ENCODE data around the gene TPRA1. TPM values are rescaled to one million over a fixed set of nuclear protein-coding genes. Genes with fewer than 3 reads are reported as not detected.
"Not testable (repeated sequence)": the region's sequence is repeated elsewhere in the genome, so short reads cannot be mapped to it uniquely, and the experiment has no call there.

Gene TPRA1
- total RNA-seq, 4 donors from 2014 or later, result 19.2 to 25.7 (median 21.0) TPM

DNA sequence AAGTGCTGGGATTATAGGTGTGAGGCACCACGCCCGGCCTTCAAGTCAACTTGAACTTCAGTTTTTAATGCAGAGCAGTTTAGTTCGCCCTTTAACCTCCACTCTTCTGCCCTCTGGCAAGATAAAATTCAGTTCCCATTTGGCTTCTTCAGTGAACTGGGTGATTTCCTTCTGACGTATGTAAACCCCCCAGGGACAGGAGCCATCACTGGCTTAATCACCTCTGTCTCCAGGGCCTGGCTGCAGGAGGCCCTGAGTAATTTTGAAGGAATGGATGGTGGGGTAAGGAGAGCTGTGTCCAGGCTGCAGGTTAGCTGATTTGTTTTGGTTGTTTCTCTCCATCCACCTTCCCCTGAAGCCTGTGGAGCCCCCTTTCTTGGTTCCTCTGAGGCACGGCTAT, 19.6 kb upstream of the TPRA1 start:
- 84 to 94% methylated on average over 5 of the region's 5 CpGs for WGBS, 2 donors
- peaks cover 0 to 81% (median 7%) of the 10 kb centered on the region in 3 donors for H3K36me3 ChIP-seq
- no peak for DNase-seq
- no peaks in the 10 kb centered on the region for H3K4me1 ChIP-seq
- intact Hi-C loops (cut with DNase I), result no loop called here
- H3K4me3 ChIP-seq, result no peak overlapping the region
- no peak for TF ChIP-seq POLR2A (IDR thresholded peaks at IDR 0.05)
- TF ChIP-seq, protein P1, sequence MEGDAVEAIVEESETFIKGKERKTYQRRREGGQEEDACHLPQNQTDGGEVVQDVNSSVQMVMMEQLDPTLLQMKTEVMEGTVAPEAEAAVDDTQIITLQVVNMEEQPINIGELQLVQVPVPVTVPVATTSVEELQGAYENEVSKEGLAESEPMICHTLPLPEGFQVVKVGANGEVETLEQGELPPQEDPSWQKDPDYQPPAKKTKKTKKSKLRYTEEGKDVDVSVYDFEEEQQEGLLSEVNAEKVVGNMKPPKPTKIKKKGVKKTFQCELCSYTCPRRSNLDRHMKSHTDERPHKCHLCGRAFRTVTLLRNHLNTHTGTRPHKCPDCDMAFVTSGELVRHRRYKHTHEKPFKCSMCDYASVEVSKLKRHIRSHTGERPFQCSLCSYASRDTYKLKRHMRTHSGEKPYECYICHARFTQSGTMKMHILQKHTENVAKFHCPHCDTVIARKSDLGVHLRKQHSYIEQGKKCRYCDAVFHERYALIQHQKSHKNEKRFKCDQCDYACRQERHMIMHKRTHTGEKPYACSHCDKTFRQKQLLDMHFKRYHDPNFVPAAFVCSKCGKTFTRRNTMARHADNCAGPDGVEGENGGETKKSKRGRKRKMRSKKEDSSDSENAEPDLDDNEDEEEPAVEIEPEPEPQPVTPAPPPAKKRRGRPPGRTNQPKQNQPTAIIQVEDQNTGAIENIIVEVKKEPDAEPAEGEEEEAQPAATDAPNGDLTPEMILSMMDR (IDR thresholded peaks at IDR 0.05), result no peak
- no peaks in the 10 kb centered on the region for H3K9me3 ChIP-seq
- no peaks in the 10 kb centered on the region for H3K27me3 ChIP-seq
- H3K27ac ChIP-seq, result no peak overlapping the region

DNA sequence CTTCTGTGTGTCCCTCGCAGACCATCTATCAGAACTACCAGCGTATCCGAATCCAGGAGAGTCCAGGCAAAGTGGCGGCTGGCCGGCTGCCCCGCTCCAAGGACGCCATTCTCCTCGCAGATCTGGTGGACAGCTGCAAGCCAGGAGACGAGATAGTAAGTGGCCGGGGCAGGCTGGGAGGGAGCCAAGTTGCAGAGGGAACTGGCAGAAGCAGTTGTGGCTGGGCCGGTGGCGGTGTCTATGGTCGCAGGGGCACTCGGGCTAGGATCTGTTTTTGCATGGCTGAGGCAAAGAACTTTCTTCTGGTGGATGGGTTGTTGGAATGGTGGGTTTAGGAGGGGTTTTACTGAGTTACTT, 17.8 kb upstream of the TPRA1 start:
- 88 to 93% methylated on average over 3 to 14 of the region's 14 CpGs for WGBS, 2 donors

DNA sequence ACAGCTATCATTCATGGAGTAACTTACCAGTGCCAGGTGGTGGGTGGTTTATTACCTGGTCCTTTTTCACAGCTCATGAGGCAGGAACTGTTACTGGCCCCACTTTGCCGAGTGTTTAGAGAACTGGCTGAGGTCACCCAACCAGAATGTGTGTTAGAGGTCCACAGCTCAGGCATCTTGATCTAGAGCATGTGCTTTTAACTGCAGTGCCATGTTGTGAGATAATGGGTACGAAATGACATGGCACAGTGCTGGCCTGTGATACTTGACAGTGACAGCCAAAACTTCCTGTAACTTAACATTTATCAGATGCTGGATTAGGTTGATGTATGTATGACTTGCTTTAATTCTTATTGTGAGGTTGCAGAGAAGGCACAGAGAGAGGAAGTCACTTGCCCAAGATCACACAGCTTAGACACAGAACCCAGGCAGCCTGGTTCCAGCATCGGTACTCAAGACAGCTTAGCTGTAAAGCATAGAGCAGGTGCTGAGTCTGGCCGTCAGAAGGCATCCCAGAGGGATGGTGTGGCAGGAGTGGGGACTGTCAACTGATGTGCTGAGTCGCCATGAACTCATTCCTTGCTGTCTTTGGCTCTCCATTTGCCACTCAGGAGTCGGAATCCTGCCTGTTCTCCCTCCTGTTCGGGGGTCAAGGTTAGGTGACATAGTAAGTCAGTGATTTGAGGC, 17.3 kb upstream of the TPRA1 start:
- no peak for TF ChIP-seq POLR2A (IDR thresholded peaks at IDR 0.05)
- TF ChIP-seq, protein P1 (IDR thresholded peaks at IDR 0.05), result no peak
- Histone ChIP-seq H3K9me3 (no peaks in the 10 kb centered on the region), H3K4me1 (no peaks in the 10 kb centered on the region), H3K36me3 (peaks cover 0 to 86% (median 7%) of the 10 kb centered on the region in 3 donors), H3K27me3 (no peaks in the 10 kb centered on the region), H3K4me3 (no peak overlapping the region), H3K27ac (no peak overlapping the region)
- WGBS, 2 donors, result 88 to 91% methylated on average over 6 to 7 of the region's 7 CpGs
- intact Hi-C loops (cut with DNase I), result no loop called here
- DNase-seq, result no peak

More for the DNA sequence above, 17.8 kb upstream of the TPRA1 start:
- H3K4me1 ChIP-seq, result no peaks in the 10 kb centered on the region
- H3K27ac ChIP-seq, result no peak overlapping the region
- TF ChIP-seq, protein P1 (IDR thresholded peaks at IDR 0.05), result no peak
- TF ChIP-seq POLR2A (IDR thresholded peaks at IDR 0.05), result no peak
- intact Hi-C loops (cut with DNase I), result no loop called here
- DNase-seq, result no peak
- no peaks in the 10 kb centered on the region for H3K9me3 ChIP-seq
- no peaks in the 10 kb centered on the region for H3K27me3 ChIP-seq
- no peak overlapping the region for H3K4me3 ChIP-seq
- peaks cover 0 to 86% (median 7%) of the 10 kb centered on the region in 3 donors for H3K36me3 ChIP-seq

DNA sequence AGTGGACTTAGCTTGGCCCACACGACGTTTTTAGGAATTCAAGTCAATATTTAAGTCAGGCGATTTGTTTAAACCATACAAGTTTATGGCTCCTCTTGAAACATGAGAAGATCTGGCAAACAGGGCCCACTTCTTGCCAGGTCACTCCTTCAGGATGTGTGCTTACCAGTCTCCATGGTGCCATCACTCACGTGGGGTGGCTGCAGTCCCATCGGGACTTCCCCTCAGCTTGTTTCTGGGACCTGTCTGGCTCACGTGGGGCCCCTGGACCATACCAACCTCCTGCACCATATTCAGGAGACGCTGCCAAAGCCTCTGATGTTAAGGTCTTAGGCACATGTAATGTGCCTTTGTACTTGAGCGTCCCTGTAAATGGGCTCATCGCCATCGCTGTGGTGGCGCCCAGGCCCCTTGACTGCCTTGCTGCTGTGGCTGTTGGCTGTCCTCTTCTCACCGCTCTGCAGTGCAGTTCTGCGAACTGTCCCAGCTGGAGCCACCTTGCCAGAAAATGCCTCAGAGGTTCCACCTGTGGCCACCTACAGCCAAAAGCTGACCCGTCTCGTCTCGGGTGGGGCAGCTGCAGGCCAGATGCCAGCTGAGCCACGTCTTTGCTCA, 16.6 kb upstream of the TPRA1 start:
- peaks cover 0 to 86% (median 7%) of the 10 kb centered on the region in 3 donors for H3K36me3 ChIP-seq
- H3K27me3 ChIP-seq, result no peaks in the 10 kb centered on the region
- no peak overlapping the region for H3K4me3 ChIP-seq
- TF ChIP-seq, protein P1 (IDR thresholded peaks at IDR 0.05), result no peak
- no peak for TF ChIP-seq POLR2A (IDR thresholded peaks at IDR 0.05)
- H3K27ac ChIP-seq, result no peak overlapping the region
- no peaks in the 10 kb centered on the region for H3K4me1 ChIP-seq
- no peak for DNase-seq
- WGBS, 2 donors, result 79 to 85% methylated on average over 11 to 17 of the region's 17 CpGs
- intact Hi-C loops (cut with DNase I), result no loop called here
- H3K9me3 ChIP-seq, result no peaks in the 10 kb centered on the region

DNA sequence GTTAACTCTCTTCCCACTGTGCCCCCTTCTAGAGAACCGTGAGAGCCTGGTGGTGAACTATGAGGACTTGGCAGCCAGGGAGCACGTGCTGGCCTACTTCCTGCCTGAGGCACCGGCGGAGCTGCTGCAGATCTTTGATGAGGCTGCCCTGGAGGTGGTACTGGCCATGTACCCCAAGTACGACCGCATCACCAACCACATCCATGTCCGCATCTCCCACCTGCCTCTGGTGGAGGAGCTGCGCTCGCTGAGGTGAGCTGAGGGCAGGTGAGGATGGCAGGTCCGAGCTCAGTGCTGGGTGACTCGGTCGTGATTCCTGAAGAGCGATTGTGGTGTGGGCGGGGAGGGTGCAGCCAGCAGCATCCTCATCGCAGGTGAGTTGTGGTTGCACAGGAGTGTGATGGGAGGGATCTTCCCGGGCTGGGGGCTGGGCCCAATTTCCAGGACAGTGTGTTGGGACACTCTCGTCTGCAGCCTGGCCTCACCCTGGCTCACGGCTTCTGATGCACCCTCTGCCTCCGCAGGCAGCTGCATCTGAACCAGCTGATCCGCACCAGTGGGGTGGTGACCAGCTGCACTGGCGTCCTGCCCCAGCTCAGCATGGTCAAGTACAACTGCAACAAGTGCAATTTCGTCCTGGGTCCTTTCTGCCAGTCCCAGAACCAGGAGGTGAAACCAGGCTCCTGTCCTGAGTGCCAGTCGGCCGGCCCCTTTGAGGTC, 15.7 kb upstream of the TPRA1 start:
- Histone ChIP-seq H3K27me3 (no peaks in the 10 kb centered on the region), H3K9me3 (no peaks in the 10 kb centered on the region), H3K4me1 (no peaks in the 10 kb centered on the region), H3K27ac (no peak overlapping the region), H3K36me3 (peaks cover 0 to 87% (median 7%) of the 10 kb centered on the region in 3 donors), H3K4me3 (no peak overlapping the region)
- TF ChIP-seq, protein P1 (IDR thresholded peaks at IDR 0.05), result no peak
- WGBS, 2 donors, result 94 to 96% methylated on average over 4 to 6 of the region's 24 CpGs
- intact Hi-C loops (cut with DNase I), result no loop called here
- DNase-seq, result no peak

- WGBS, 2 donors, result 81 to 95% methylated on average over 7 of the region's 7 CpGs
- H3K9me3 ChIP-seq; DNase-seq; H3K27ac ChIP-seq; H3K4me3 ChIP-seq; H3K27me3 ChIP-seq; H3K4me1 ChIP-seq; intact Hi-C loops (cut with DNase I): not testable (repeated sequence)
- H3K36me3 ChIP-seq, result peaks cover 0 to 84% (median 7%) of the 10 kb centered on the region in 3 donors
Observed at GRCh38 chr3:127605547-127605946, 15.0 kb upstream of the TPRA1 start.
